ENCODE results near the gene PCSK7. TPM values are rescaled to one million over a fixed set of nuclear protein-coding genes. Genes with fewer than 3 reads are reported as not detected.

Gene PCSK7
- total and polyA plus RNA-seq, 9 donors = 19.2 to 33.7 (median 22.7) TPM

DNA sequence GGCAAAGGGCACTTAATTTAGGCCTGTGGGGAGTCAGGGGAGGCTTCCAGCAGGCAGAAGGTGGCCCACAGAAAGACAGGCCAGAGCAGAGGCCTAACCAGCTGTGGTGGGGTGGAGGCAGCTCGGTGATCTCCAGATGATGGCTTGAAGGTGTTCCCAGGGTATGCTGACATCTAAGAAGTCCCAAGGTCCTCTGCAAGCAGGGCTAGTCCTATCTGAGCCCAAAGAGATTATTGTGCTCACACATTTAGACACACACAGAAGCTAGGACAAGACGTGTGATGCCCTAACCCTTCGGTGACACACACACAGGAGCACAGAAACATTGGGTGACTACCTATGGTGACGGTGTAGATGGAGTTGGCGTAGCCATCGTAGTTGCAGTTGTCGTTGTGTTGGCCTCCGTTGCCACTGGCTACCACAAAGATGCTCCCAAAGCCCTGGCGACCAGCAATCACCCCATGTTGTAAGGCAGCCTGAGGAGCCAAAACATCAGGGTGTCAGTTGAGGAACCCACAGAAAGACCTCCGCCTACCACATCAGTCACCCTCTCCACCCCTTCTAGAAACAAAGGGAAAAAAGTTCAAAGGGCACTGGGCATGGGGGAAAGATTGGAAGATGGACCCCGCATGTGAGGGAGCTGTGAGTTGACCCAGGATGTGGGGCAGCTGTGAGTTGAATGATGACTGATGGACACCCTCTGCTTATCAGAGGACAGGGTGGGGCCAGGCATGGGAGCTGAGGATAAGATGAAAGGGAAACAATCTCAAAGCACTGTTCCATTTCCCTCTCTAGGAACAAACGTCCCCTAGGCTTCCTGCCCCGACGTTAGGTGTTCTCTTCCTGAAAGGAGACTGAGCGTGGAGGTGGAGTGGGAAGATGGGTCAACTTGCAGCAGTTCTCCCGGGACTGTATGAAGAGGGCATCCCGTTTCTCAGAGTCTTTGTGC is 7.9 kb downstream of the PCSK7 start:
- WGBS (ENCODE audit: insufficient coverage) = 70% methylated on average over 9 of the region's 17 CpGs
- Histone ChIP-seq H3K4me3 (ENCODE audit: low read length) (no peak overlapping the region), H3K27me3 (ENCODE audit: control insufficient read depth, insufficient read depth, low read length) (no peaks in the 10 kb centered on the region), H3K9me3 (replicated peaks; ENCODE audit: control insufficient read depth, low read depth, low read length) (no peaks in the 10 kb centered on the region), H3K36me3 (ENCODE audit: control insufficient read depth, insufficient read depth, low read length) (peaks cover 51% of the 10 kb centered on the region), H3K27ac (ENCODE audit: low read length) (no peak overlapping the region), H3K4me1 (ENCODE audit: control insufficient read depth, insufficient read depth, low read length) (peaks cover 58% of the 10 kb centered on the region)
- no peak for DNase-seq

GRCh38 chr11:117222991-117223740 is 8.7 kb downstream of the PCSK7 start:
- DNase-seq = no peak
- peaks cover 51% of the 10 kb centered on the region for H3K36me3 ChIP-seq (ENCODE audit: control insufficient read depth, insufficient read depth, low read length)
- H3K4me1 ChIP-seq (ENCODE audit: control insufficient read depth, insufficient read depth, low read length) = peaks cover 66% of the 10 kb centered on the region
- no peaks in the 10 kb centered on the region for H3K9me3 ChIP-seq (replicated peaks; ENCODE audit: control insufficient read depth, low read depth, low read length)
- 94% methylated on average over 11 of the region's 14 CpGs for WGBS (ENCODE audit: insufficient coverage)
- no peaks in the 10 kb centered on the region for H3K27me3 ChIP-seq (ENCODE audit: control insufficient read depth, insufficient read depth, low read length)
- H3K4me3 ChIP-seq (ENCODE audit: low read length) = no peak overlapping the region
- H3K27ac ChIP-seq (ENCODE audit: low read length) = peak overlapping the region; percentile 54

- no peaks in the 10 kb centered on the region for H3K9me3 ChIP-seq (replicated peaks; ENCODE audit: control insufficient read depth, low read depth, low read length)
- peaks cover 78% of the 10 kb centered on the region for H3K4me1 ChIP-seq (ENCODE audit: control insufficient read depth, insufficient read depth, low read length)
- peak overlapping the region; percentile 92 for H3K27ac ChIP-seq (ENCODE audit: low read length)
- no peak overlapping the region for H3K4me3 ChIP-seq (ENCODE audit: low read length)
- H3K27me3 ChIP-seq (ENCODE audit: control insufficient read depth, insufficient read depth, low read length) = no peaks in the 10 kb centered on the region
- peaks cover 52% of the 10 kb centered on the region for H3K36me3 ChIP-seq (ENCODE audit: control insufficient read depth, insufficient read depth, low read length)
- peak; percentile 92 for DNase-seq
- 20% methylated on average over 6 of the region's 7 CpGs for WGBS (ENCODE audit: insufficient coverage)
These were observed 9.9 kb downstream of the PCSK7 start for GRCh38 chr11:117221775-117222517.

- peak overlapping the region; percentile 92 for H3K27ac ChIP-seq (ENCODE audit: low read length)
- WGBS (ENCODE audit: insufficient coverage) = 77% methylated on average over 4 of the region's 7 CpGs
- H3K27me3 ChIP-seq (ENCODE audit: control insufficient read depth, insufficient read depth, low read length) = no peaks in the 10 kb centered on the region
- peaks cover 80% of the 10 kb centered on the region for H3K4me1 ChIP-seq (ENCODE audit: control insufficient read depth, insufficient read depth, low read length)
- peaks cover 59% of the 10 kb centered on the region for H3K36me3 ChIP-seq (ENCODE audit: control insufficient read depth, insufficient read depth, low read length)
- no peaks in the 10 kb centered on the region for H3K9me3 ChIP-seq (replicated peaks; ENCODE audit: control insufficient read depth, low read depth, low read length)
- no peak overlapping the region for H3K4me3 ChIP-seq (ENCODE audit: low read length)
- peak; percentile 91 for DNase-seq
These were observed 10.7 kb downstream of the PCSK7 start for GRCh38 chr11:117220999-117221774.

- H3K4me1 ChIP-seq (ENCODE audit: control insufficient read depth, insufficient read depth, low read length) = peaks cover 80% of the 10 kb centered on the region
These were observed 11.3 kb downstream of the PCSK7 start for GRCh38 chr11:117220568-117220967.

DNA sequence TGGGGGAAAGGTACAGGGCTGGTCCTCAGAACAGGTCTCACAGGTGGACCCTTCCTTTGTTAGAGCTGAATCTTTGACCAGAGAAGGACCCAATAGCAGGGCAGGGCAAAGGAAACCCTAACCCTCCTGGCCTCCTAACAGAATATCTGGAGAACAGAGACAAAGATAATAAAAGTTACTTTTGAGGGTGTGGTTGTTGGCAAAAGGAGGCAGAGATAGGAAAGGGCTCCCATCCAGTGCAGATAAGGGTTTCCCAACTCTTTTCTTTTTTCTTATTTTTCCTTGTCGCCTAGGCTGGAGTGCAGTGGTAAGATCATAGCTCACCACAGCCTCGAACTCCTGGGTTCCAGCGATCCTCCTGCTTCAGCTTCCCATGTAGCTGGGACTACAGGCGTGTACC is 11.9 kb downstream of the PCSK7 start:
- WGBS (ENCODE audit: insufficient coverage) = 95% methylated on average over 4 of the region's 4 CpGs
- no peak for DNase-seq
- no peaks in the 10 kb centered on the region for H3K27me3 ChIP-seq (ENCODE audit: control insufficient read depth, insufficient read depth, low read length)
- H3K27ac ChIP-seq (ENCODE audit: low read length) = peak overlapping the region; percentile 92
- no peaks in the 10 kb centered on the region for H3K9me3 ChIP-seq (replicated peaks; ENCODE audit: control insufficient read depth, low read depth, low read length)
- peaks cover 55% of the 10 kb centered on the region for H3K36me3 ChIP-seq (ENCODE audit: control insufficient read depth, insufficient read depth, low read length)
- H3K4me1 ChIP-seq (ENCODE audit: control insufficient read depth, insufficient read depth, low read length) = peaks cover 80% of the 10 kb centered on the region
- H3K4me3 ChIP-seq (ENCODE audit: low read length) = no peak overlapping the region

More at GRCh38 chr11:117220568-117220967, 11.3 kb downstream of the PCSK7 start:
- 57% methylated on average over 5 of the region's 9 CpGs for WGBS (ENCODE audit: insufficient coverage)
- no peaks in the 10 kb centered on the region for H3K9me3 ChIP-seq (replicated peaks; ENCODE audit: control insufficient read depth, low read depth, low read length)
- peaks cover 59% of the 10 kb centered on the region for H3K36me3 ChIP-seq (ENCODE audit: control insufficient read depth, insufficient read depth, low read length)
- peak overlapping the region; percentile 92 for H3K27ac ChIP-seq (ENCODE audit: low read length)
- peak; percentile 89 for DNase-seq
- no peak overlapping the region for H3K4me3 ChIP-seq (ENCODE audit: low read length)
- H3K27me3 ChIP-seq (ENCODE audit: control insufficient read depth, insufficient read depth, low read length) = no peaks in the 10 kb centered on the region

GRCh38 chr11:117219455-117219854 is 12.4 kb downstream of the PCSK7 start:
- H3K27ac ChIP-seq (ENCODE audit: low read length) = peak overlapping the region; percentile 92
- no peak for DNase-seq
- H3K9me3 ChIP-seq (replicated peaks; ENCODE audit: control insufficient read depth, low read depth, low read length) = no peaks in the 10 kb centered on the region
- no peak overlapping the region for H3K4me3 ChIP-seq (ENCODE audit: low read length)
- H3K27me3 ChIP-seq (ENCODE audit: control insufficient read depth, insufficient read depth, low read length) = no peaks in the 10 kb centered on the region
- H3K4me1 ChIP-seq (ENCODE audit: control insufficient read depth, insufficient read depth, low read length) = peaks cover 75% of the 10 kb centered on the region
- WGBS (ENCODE audit: insufficient coverage) = 86% methylated on average over 8 of the region's 8 CpGs
- peaks cover 58% of the 10 kb centered on the region for H3K36me3 ChIP-seq (ENCODE audit: control insufficient read depth, insufficient read depth, low read length)

DNA sequence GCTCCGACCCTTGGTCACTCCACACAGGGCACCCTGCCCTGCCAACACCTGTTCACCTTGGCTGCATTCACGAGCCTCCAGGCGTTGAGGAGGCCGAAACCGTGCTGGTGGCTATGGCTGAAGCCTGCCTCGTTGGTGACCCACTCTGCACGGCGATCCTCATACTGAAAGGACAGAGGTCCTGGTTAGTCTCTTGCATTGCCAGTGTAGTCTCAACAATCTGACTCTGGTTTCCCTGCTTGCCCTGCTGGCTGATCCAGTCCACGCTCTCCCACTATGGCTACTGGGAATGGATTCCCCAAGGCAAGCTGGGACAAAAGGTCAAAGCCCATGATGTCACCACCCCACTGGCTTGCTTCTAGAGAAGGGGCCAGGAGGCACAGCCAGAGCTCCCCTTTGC is 12.9 kb downstream of the PCSK7 start:
- Histone ChIP-seq H3K4me1 (ENCODE audit: control insufficient read depth, insufficient read depth, low read length) (peaks cover 72% of the 10 kb centered on the region), H3K9me3 (replicated peaks; ENCODE audit: control insufficient read depth, low read depth, low read length) (no peaks in the 10 kb centered on the region)
- 76% methylated on average over 9 of the region's 9 CpGs for WGBS (ENCODE audit: insufficient coverage)

DNA sequence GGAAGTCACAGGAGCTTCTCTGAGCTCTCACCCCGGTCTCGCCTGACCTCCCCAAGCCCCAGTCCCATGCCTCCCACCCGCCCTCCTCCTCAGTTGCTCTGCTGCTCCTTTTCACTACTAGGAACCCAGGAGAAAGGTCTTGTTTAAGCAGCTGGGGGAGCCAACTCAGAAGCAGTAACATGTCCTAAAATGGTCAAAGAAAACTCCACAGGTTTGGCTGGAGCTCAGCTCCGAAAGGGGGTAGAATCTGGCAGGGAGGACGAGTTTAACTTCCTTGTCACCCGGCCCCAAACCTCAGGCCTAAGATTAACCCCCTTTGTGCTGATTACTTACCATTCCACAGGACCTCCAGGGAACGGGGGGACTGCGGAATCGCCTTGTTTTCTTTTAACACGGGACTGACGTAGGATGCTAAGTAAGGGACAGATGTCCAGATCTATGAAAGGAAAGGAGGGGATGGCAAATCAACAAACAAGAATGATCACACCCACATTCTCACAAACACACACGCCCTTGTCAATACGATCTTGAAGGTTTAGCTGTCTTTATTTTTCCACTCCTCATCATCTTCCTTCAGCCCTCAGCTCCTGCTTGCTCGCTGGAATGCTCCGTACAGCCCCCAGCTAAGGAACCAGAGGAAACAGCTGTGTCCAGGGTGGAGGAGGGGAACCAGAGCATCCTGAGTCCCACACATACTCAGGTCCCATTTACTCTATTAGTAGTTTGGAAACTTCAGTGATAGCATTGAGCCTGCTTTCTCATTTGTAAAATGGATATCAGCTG is 13.5 kb downstream of the PCSK7 start:
- Histone ChIP-seq H3K4me3 (ENCODE audit: low read length) (no peak overlapping the region), H3K27ac (ENCODE audit: low read length) (peak overlapping the region; percentile 79), H3K9me3 (replicated peaks; ENCODE audit: control insufficient read depth, low read depth, low read length) (no peaks in the 10 kb centered on the region), H3K27me3 (ENCODE audit: control insufficient read depth, insufficient read depth, low read length) (no peaks in the 10 kb centered on the region), H3K36me3 (ENCODE audit: control insufficient read depth, insufficient read depth, low read length) (peaks cover 58% of the 10 kb centered on the region), H3K4me1 (ENCODE audit: control insufficient read depth, insufficient read depth, low read length) (peaks cover 66% of the 10 kb centered on the region)
- peak; percentile 56 for DNase-seq
- 45% methylated on average over 4 of the region's 15 CpGs for WGBS (ENCODE audit: insufficient coverage)

More for the DNA sequence above, 12.9 kb downstream of the PCSK7 start:
- peak overlapping the region; percentile 79 for H3K27ac ChIP-seq (ENCODE audit: low read length)
- DNase-seq = no peak
- H3K4me3 ChIP-seq (ENCODE audit: low read length) = no peak overlapping the region
- peaks cover 59% of the 10 kb centered on the region for H3K36me3 ChIP-seq (ENCODE audit: control insufficient read depth, insufficient read depth, low read length)
- H3K27me3 ChIP-seq (ENCODE audit: control insufficient read depth, insufficient read depth, low read length) = no peaks in the 10 kb centered on the region
